ENCODE results near the gene JADE3.

JADE3 gene

GRCh38 chrX:47068720-47069119, 156.5 kb downstream of the JADE3 start:
- H3K4me3 ChIP-seq (ENCODE audit: low read depth, low read length) = no peak overlapping the region
- TF ChIP-seq CTCF (IDR thresholded peaks at IDR 0.05; ENCODE audit: insufficient read depth, low read depth, low read length, missing control alignments) = no peak
- no peak for DNase-seq (ENCODE audit: low read depth)

GRCh38 chrX:47078129-47079043, 166.2 kb downstream of the JADE3 start, which contains the start of gene RGN:
RGN (plus strand) TSS chrX:47078443; CDS start chrX:47081145, 2,702 bp downstream.
- no peak within 1 kb of the TSS for H3K4me3 ChIP-seq (ENCODE audit: low read depth, low read length)
- no peak for TF ChIP-seq CTCF (IDR thresholded peaks at IDR 0.05; ENCODE audit: insufficient read depth, low read depth, low read length, missing control alignments)
- DNase-seq (ENCODE audit: low read depth) = no peak

- H3K4me3 ChIP-seq (ENCODE audit: low read depth, low read length) = no peak overlapping the region
- TF ChIP-seq CTCF (IDR thresholded peaks at IDR 0.05; ENCODE audit: insufficient read depth, low read depth, low read length, missing control alignments) = no peak
- no peak for DNase-seq (ENCODE audit: low read depth)
Observed at GRCh38 chrX:47080215-47080914, 168.1 kb downstream of the JADE3 start.

- no peak for TF ChIP-seq CTCF (IDR thresholded peaks at IDR 0.05; ENCODE audit: insufficient read depth, low read depth, low read length, missing control alignments)
- no peak for DNase-seq (ENCODE audit: low read depth)
- H3K4me3 ChIP-seq (ENCODE audit: low read depth, low read length) = no peak overlapping the region
Observed at GRCh38 chrX:47080915-47081236, 168.7 kb downstream of the JADE3 start.

GRCh38 chrX:47091149-47091775, 179.0 kb downstream of the JADE3 start:
- no peak for TF ChIP-seq CTCF (IDR thresholded peaks at IDR 0.05; ENCODE audit: insufficient read depth, low read depth, low read length, missing control alignments)

GRCh38 chrX:47093248-47093647, 181.0 kb downstream of the JADE3 start:
- H3K4me3 ChIP-seq (ENCODE audit: low read depth, low read length) = no peak overlapping the region
- peak; percentile 18 for TF ChIP-seq CTCF (IDR thresholded peaks at IDR 0.05; ENCODE audit: insufficient read depth, low read depth, low read length, missing control alignments)
- peak; percentile 61 for DNase-seq (ENCODE audit: low read depth)

More at GRCh38 chrX:47091149-47091775, 179.0 kb downstream of the JADE3 start:
- no peak overlapping the region for H3K4me3 ChIP-seq (ENCODE audit: low read depth, low read length)
- peak; percentile 77 for DNase-seq (ENCODE audit: low read depth)
